Measurements from ENCODE around the gene CCDC82. TPM values are rescaled to one million over a fixed set of nuclear protein-coding genes. Genes with fewer than 3 reads are reported as not detected.
A peak's percentile ranks its signal among the peaks of the same experiment; 100 is the strongest.

Gene CCDC82
- total and polyA plus RNA-seq, 2 of the 4 experiments (the other 2 are of a cell fraction), result 4.1 to 9.4 TPM

DNA sequence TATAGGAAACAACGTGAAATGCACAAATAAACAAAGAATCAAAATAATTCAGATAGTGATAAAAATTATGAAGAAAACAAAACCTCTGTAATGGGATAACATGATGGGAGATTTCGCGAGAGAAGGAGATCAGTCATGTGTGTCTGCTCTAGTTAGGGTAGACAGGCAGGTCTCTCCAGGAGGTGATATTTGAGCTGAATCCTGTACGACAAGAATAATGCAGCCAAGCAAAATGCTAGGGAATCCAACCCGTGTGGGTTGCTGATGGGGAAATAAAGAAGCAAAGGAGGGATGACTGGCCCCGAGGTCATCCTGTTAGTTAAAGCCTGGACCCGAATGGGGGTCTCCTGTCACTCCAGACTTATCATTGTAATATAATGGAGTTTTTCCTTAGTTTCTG, 62.8 kb downstream of the CCDC82 start:
- dilution Hi-C loops (cut with HindIII; ENCODE audit: low sequenced_read_pairs, unreplicated experiment), result no loop called here
- TF ChIP-seq FOS (IDR thresholded peaks at IDR 0.05; ENCODE audit: low read depth, low read length) (no peak), RCOR1 (IDR thresholded peaks at IDR 0.05; ENCODE audit: insufficient replicate concordance, low read length) (no peak)
- no peak overlapping the region for H3K4me2 ChIP-seq (ENCODE audit: low read depth, low read length)

More for the DNA sequence above, 62.8 kb downstream of the CCDC82 start:
- in situ Hi-C loops (cut with MboI; ENCODE audit: low sequenced_read_pairs) (no loop called here), intact Hi-C loops (cut with micrococcal nuclease) (no loop called here)
- Histone ChIP-seq H3K4me1 (ENCODE audit: control insufficient read depth, insufficient read depth, low read length) (peaks cover 37% of the 10 kb centered on the region), H2BK120ac (ENCODE audit: low read depth, low read length) (peak overlapping the region; percentile 66), H2AK9ac (replicated peaks; ENCODE audit: low read depth, low read length, poor library complexity) (no peak overlapping the region), H2BK20ac (ENCODE audit: low read depth, low read length) (peak overlapping the region; percentile 81; the same call in 1 of the 2 replicates), H3K9ac (ENCODE audit: low read depth, low read length) (no peak overlapping the region), H3K79me1 (ENCODE audit: low read depth in 1 of 2, low read length in 2 of 2) (peaks cover 33 to 74% of the 10 kb centered on the region in 2 experiments; a peak in 3 of 4 replicates), H2AFZ (replicated peaks; ENCODE audit: low read length, poor library complexity) (no peak overlapping the region), H3K4ac (ENCODE audit: low read depth, low read length) (peak overlapping the region; percentile 58; the same call in 1 of the 2 replicates), H3K18ac (ENCODE audit: low read depth, low read length) (no peak overlapping the region; the same call in 1 of the 2 replicates), H3K9me3 (ENCODE audit: control insufficient read depth, insufficient read depth, low read length) (no peaks in the 10 kb centered on the region), H4K5ac (ENCODE audit: low read depth, low read length) (0 out of 2 replicates have a peak overlapping the region, but pooled peaks have one; percentile 6), H3K14ac (replicated peaks; ENCODE audit: low read depth, low read length) (peak overlapping the region; percentile 79), H4K91ac (ENCODE audit: insufficient read depth, low read depth, low read length) (peak overlapping the region; percentile 24; the same call in 1 of the 2 replicates), H2AK5ac (ENCODE audit: low read depth, low read length) (peak overlapping the region; percentile 7; the same call in 1 of the 2 replicates), H3K36me3 (ENCODE audit: control insufficient read depth, insufficient read depth, low read length) (peaks cover 2% of the 10 kb centered on the region), H3K23ac (ENCODE audit: low read depth, low read length) (peak overlapping the region; percentile 50; the same call in 1 of the 2 replicates), H3K27ac (ENCODE audit: insufficient read depth, low read length) (peak overlapping the region; percentile 19; the same call in 1 of the 2 replicates), H2BK5ac (ENCODE audit: low read depth, low read length, poor library complexity, severe bottlenecking) (peak overlapping the region; percentile 94), H2BK15ac (ENCODE audit: low read depth, low read length) (0 out of 3 replicates have a peak overlapping the region, but pooled peaks have one; percentile 77), H3K9me1 (ENCODE audit: insufficient read depth, low read length) (peaks cover 18% of the 10 kb centered on the region), H4K20me1 (ENCODE audit: insufficient read depth, low read length) (no peaks in the 10 kb centered on the region), H3K27me3 (ENCODE audit: control insufficient read depth, insufficient read depth, low read length) (no peaks in the 10 kb centered on the region), H3K4me3 (ENCODE audit: insufficient read depth, low read depth, low read length) (no peak overlapping the region), H3K56ac (ENCODE audit: extremely low read depth, insufficient read depth, low read length) (no peak overlapping the region; the same call in 1 of the 2 replicates), H4K8ac (ENCODE audit: low read depth in 2 of 2, low read length in 2 of 2) (peak overlapping the region in 1 of 2 experiments; percentile 41; a peak in 1 of 4 replicates)
- DNase-seq (no peak), ATAC-seq (ENCODE audit: low read depth) (no peak)
- BruUV-seq (replicated peaks), result no TSS peak
- CTCF ChIA-PET, result no interaction called here
- POLR2A ChIA-PET (ENCODE audit: unreplicated experiment), result interaction anchor here (0.6 kb wide), 1 partner anchor 171 kb away, joined by 3 read pairs; no protein-coding TSS in a partner anchor
- no CpG with 5 or more reads among the region's 7 CpGs for WGBS, 2 experiments (ENCODE audit: extremely low coverage in 2 of 2, insufficient read length in 1 of 2)

Data from IMR-90 (cell line).